GM12878 (cell line): Measurements from ENCODE around the gene FAM3B. TPM values are rescaled to one million over a fixed set of nuclear protein-coding genes. Genes with fewer than 3 reads are reported as not detected.
A peak's percentile ranks its signal among the peaks of the same experiment; 100 is the strongest.

Experiments used
- ATF7 ChIP-seq: fragments of 450-650 bp; IDR thresholded peaks from 2 replicates; pipeline ENCODE4 v1.6.1; 2016; ENCODE audit warnings: low read depth, mild to moderate bottlenecking
- BACH1 ChIP-seq: fragments of 450-650 bp; IDR thresholded peaks from 2 replicates; pipeline ENCODE4 v1.6.1; 2017; ENCODE audit warnings: mild to moderate bottlenecking, borderline replicate concordance
- BCLAF1 ChIP-seq: fragments of 450-650 bp; IDR thresholded peaks from 2 replicates; pipeline ENCODE4 v1.6.1; 2017; ENCODE audit warnings: antibody characterized with exemption, mild to moderate bottlenecking, moderate library complexity
- CHD4 ChIP-seq: fragments of 200-600 bp; sonication (generic); IDR thresholded peaks from 2 replicates; pipeline ENCODE4 v1.6.1; 2016; ENCODE audit warnings: mild to moderate bottlenecking
- ELK1 ChIP-seq: IDR thresholded peaks from 2 replicates; pipeline ENCODE4 v1.6.1; 2012; ENCODE audit warnings: low read depth, low read length, improper control_type of control experiment
- GATAD2B ChIP-seq: fragments of 450-650 bp; conservative IDR thresholded peaks from 2 replicates; pipeline ENCODE4 v1.6.1; 2017; ENCODE audit warnings: low read depth, mild to moderate bottlenecking, moderate library complexity
- HCFC1 ChIP-seq: fragments of 150-350 bp; IDR thresholded peaks from 2 replicates; pipeline ENCODE4 v1.6.1; 2014; ENCODE audit warnings: low read length
- HDGF ChIP-seq: fragments of 450-650 bp; IDR thresholded peaks from 2 replicates; pipeline ENCODE4 v1.6.1; 2016; ENCODE audit warnings: antibody characterized with exemption
- KDM1A ChIP-seq: fragments of 200-600 bp; sonication (generic); IDR thresholded peaks from 2 replicates; pipeline ENCODE4 v1.6.1; 2016; ENCODE audit warnings: borderline replicate concordance
- PAX5 ChIP-seq: IDR thresholded peaks from 2 replicates; pipeline ENCODE4 v1.6.1; 2011; ENCODE audit warnings: low read depth, low read length, borderline replicate concordance
- POLR2A ChIP-seq: IDR thresholded peaks from 2 replicates; pipeline ENCODE4 v1.6.1; 2011; ENCODE audit warnings: low read depth, mild to moderate bottlenecking, low read length
- RAD51 ChIP-seq: fragments of 450-650 bp; IDR thresholded peaks from 2 replicates; pipeline ENCODE4 v1.6.1; 2016; ENCODE audit warnings: moderate library complexity, mild to moderate bottlenecking, inconsistent platforms
- REST ChIP-seq: IDR thresholded peaks from 2 replicates; pipeline ENCODE4 v1.6.1; 2012; ENCODE audit warnings: mild to moderate bottlenecking, low read depth, low read length
- SRF ChIP-seq, 2 experiments: IDR thresholded peaks; 2 replicates each; pipeline ENCODE4 v1.6.1; 2011; ENCODE audit warnings: low read depth in 2 of 2, low read length in 2 of 2, mild to moderate bottlenecking in 1 of 2, moderate library complexity in 1 of 2
- SUPT20H ChIP-seq: IDR thresholded peaks from 2 replicates; pipeline ENCODE4 v1.6.1; 2011; ENCODE audit warnings: low read depth, mild to moderate bottlenecking, low read length, moderate library complexity, borderline replicate concordance; ENCODE audit not compliant: control insufficient read depth
- SUZ12 ChIP-seq: fragments of 200-600 bp; sonication (generic); IDR thresholded peaks from one replicate; pipeline ENCODE4 v1.6.1; 2018; ENCODE audit warnings: antibody characterized with exemption, mild to moderate bottlenecking; ENCODE audit not compliant: unreplicated experiment
- USF2 ChIP-seq: IDR thresholded peaks from 2 replicates; pipeline ENCODE4 v1.6.1; 2011; ENCODE audit warnings: low read depth, low read length, improper control_type of control experiment, borderline replicate concordance
- YBX1 ChIP-seq: fragments of 450-650 bp; IDR thresholded peaks from 2 replicates; pipeline ENCODE4 v1.6.1; 2016; ENCODE audit warnings: antibody characterized with exemption
- ZNF274 ChIP-seq: IDR thresholded peaks from one replicate; pipeline ENCODE4 v1.8.0; 2011; ENCODE audit not compliant: insufficient read length, insufficient read depth
- ZNF384 ChIP-seq: IDR thresholded peaks from 2 replicates; pipeline ENCODE4 v1.6.1; 2012; ENCODE audit warnings: low read depth, mild to moderate bottlenecking, low read length, improper control_type of control experiment, borderline replicate concordance
- polyA plus RNA-seq, 11 experiments: library from polyadenylated mRNA; depleted of rRNA in 4 of 11; unstranded in 6 of 11; stranded (reverse) in 5 of 11; fragments of >200 nt; fragmentation: Nextera tagmentation in 4 of 11; fragmentation: Illumina TruSeq in 1 of 11; extraction: Ambion mirVana in 4 of 11; extraction: Trizol in 1 of 11; gene quantifications; 1 replicate in 1 of 11; 2 replicates in 10 of 11; pipeline versions ENCODE4 v1.2.1 to v1.2.3, GENCODE V29; 2011 to 2016; ENCODE audit warnings: inconsistent platforms in 2 of 11, missing spikeins in 2 of 11, low read depth in 1 of 11
- total RNA-seq, 4 experiments: library from RNA; depleted of rRNA in 3 of 4; stranded (reverse); fragments of >200 nt in 3 of 4; fragmentation: Illumina TruSeq in 1 of 4; extraction: Trizol in 1 of 4; gene quantifications; 2 replicates each; pipeline versions ENCODE4 v1.2.1 to v1.2.3, GENCODE V29; 2013 to 2021
- TF ChIP-seq, protein P1 (sequence below): fragments of 450-650 bp; IDR thresholded peaks from 2 replicates; pipeline ENCODE4 v1.6.1; 2017; ENCODE audit warnings: low read depth, mild to moderate bottlenecking, moderate library complexity

Gene FAM3B
- total and polyA plus RNA-seq, 10 of the 15 experiments (the other 5 are each of a cell fraction or from before 2014, with no cell fraction given), result 0.12 TPM; not detected in 9

DNA sequence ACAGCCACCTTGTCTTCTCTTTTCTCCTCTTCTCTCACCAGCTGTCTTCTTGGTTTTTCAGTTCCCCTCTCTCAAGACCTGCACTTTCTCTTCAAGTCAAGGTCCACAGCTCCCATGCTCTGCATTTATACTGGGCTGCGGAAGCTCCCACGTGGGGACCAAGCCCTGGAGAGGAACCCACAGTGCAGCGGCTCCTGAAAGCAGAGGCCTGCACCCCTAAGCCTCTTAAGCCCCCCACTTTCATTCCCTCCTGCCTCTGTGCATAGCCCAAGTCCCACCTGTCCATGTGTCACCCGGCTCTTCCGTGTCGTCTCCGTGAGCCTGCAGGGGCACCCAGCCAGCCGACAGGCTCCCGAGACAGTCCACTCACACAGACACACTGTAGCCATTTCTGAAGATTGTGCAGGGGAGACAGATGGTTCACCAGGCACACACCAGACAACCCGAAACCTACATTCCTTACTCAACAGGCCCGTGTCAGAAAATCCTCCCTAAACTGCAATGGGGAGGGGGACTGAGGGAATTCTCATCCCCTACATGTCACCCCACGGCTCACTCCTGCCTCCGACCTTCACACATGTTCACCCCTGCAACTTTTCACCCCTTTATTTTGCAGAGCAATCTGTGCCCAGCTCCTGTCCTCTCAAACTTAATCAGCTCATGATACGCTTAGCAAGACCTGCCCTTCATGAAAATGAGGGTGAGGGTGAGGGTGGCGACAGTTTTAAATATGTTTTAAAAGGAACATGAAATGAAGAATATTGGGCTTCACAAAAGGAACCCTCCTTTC, 51.5 kb downstream of the FAM3B start (continued):
- TF ChIP-seq, protein P1, sequence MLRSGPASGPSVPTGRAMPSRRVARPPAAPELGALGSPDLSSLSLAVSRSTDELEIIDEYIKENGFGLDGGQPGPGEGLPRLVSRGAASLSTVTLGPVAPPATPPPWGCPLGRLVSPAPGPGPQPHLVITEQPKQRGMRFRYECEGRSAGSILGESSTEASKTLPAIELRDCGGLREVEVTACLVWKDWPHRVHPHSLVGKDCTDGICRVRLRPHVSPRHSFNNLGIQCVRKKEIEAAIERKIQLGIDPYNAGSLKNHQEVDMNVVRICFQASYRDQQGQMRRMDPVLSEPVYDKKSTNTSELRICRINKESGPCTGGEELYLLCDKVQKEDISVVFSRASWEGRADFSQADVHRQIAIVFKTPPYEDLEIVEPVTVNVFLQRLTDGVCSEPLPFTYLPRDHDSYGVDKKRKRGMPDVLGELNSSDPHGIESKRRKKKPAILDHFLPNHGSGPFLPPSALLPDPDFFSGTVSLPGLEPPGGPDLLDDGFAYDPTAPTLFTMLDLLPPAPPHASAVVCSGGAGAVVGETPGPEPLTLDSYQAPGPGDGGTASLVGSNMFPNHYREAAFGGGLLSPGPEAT, result 0 out of 2 replicates have a peak, but pooled peaks have one; percentile 63
- TF ChIP-seq ZNF274 (no peak), CHD4 (no peak), BCLAF1 (no peak), SUPT20H (no peak), SRF (IDR thresholded peaks at IDR 0.05; ENCODE audit: low read depth in 2 of 2, low read length in 2 of 2) (0 out of 4 replicates have a peak, but pooled peaks of 1 of the 2 experiments have one; percentile 42), ATF7 (peak; percentile 54), USF2 (peak; percentile 19; the same call in 1 of the 2 replicates), GATAD2B (peak; percentile 97), REST (no peak), KDM1A (no peak), SUZ12 (no peak), HDGF (peak; percentile 88), ZNF384 (no peak), HCFC1 (no peak), RAD51 (peak; percentile 67; the same call in 1 of the 2 replicates), POLR2A (peak; percentile 79), BACH1 (peak; percentile 38; the same call in 1 of the 2 replicates), YBX1 (no peak), ELK1 (no peak), PAX5 (peak; percentile 87)
